Measurements from ENCODE around the gene GRIK4.

The GRIK4 gene

GRCh38 chr11:120509346-120510053 lies 2.0 kb upstream of the GRIK4 start:
- no peak for DNase-seq (ENCODE audit: low read depth)

GRCh38 chr11:120510406-120511115 lies 987 bp upstream of the GRIK4 start:
- DNase-seq (ENCODE audit: low read depth), result no peak

- DNase-seq (ENCODE audit: low read depth), result no peak
These were observed 531 bp downstream of the GRIK4 start for GRCh38 chr11:120511820-120512738.

- DNase-seq (ENCODE audit: low read depth), result no peak
These were observed 1.3 kb downstream of the GRIK4 start for GRCh38 chr11:120512739-120513435.

GRCh38 chr11:120513436-120514315 lies 2.1 kb downstream of the GRIK4 start:
- DNase-seq (ENCODE audit: low read depth), result no peak

- DNase-seq (ENCODE audit: low read depth), result no peak
These were observed 3.1 kb downstream of the GRIK4 start for GRCh38 chr11:120514541-120515121.

GRCh38 chr11:120515186-120515723 lies 3.7 kb downstream of the GRIK4 start:
- DNase-seq (ENCODE audit: low read depth), result no peak

- no peak for DNase-seq (ENCODE audit: low read depth)
These were observed 5.2 kb downstream of the GRIK4 start for GRCh38 chr11:120516461-120517389.

GRCh38 chr11:120517390-120517761 lies 5.8 kb downstream of the GRIK4 start:
- DNase-seq (ENCODE audit: low read depth), result no peak

GRCh38 chr11:120517801-120518291 lies 6.3 kb downstream of the GRIK4 start:
- DNase-seq (ENCODE audit: low read depth), result no peak

GRCh38 chr11:120518356-120518755 lies 6.8 kb downstream of the GRIK4 start:
- no peak for DNase-seq (ENCODE audit: low read depth)

GRCh38 chr11:120519474-120519873 lies 7.9 kb downstream of the GRIK4 start:
- DNase-seq (ENCODE audit: low read depth), result no peak

GRCh38 chr11:120520091-120520822 lies 8.7 kb downstream of the GRIK4 start:
- no peak for DNase-seq (ENCODE audit: low read depth)

GRCh38 chr11:120521176-120521575 lies 9.6 kb downstream of the GRIK4 start:
- DNase-seq (ENCODE audit: low read depth), result no peak

- DNase-seq (ENCODE audit: low read depth), result no peak
These were observed 10.5 kb downstream of the GRIK4 start for GRCh38 chr11:120522021-120522420.

GRCh38 chr11:120522736-120523135 lies 11.2 kb downstream of the GRIK4 start:
- DNase-seq (ENCODE audit: low read depth), result no peak

GRCh38 chr11:120523196-120523595 lies 11.6 kb downstream of the GRIK4 start:
- no peak for DNase-seq (ENCODE audit: low read depth)

GRCh38 chr11:120524536-120525085 lies 13.1 kb downstream of the GRIK4 start:
- no peak for DNase-seq (ENCODE audit: low read depth)

All from stimulated activated CD8-positive, alpha-beta memory T cell treated with anti-CD3 and anti-CD28 coated beads, Interleukin-15, amount 100 ng/mL, for 1 hour (primary cell).